Epithelial cell of esophagus (primary cell): Measurements from ENCODE around the gene CCL5.
A peak's percentile ranks its signal among the peaks of the same experiment; 100 is the strongest.

Experiments
- DNase-seq: peaks from one replicate; pipeline ENCODE4 v3.0.0; 2010; ENCODE audit warnings: low read depth
- H3K4me3 ChIP-seq: 2 replicates; pipeline ENCODE4 v1.5.1; 2011; ENCODE audit warnings: mild to moderate bottlenecking, low read length, control low read depth
- CTCF ChIP-seq: IDR thresholded peaks from 2 replicates; pipeline ENCODE4 v1.5.1; 2011; ENCODE audit warnings: low read depth, mild to moderate bottlenecking, low read length, control low read depth, inconsistent platforms; ENCODE audit not compliant: insufficient read depth; ENCODE audit errors: missing control alignments

Gene CCL5

GRCh38 chr17:35915153-35915964, 35.2 kb upstream of the CCL5 start:
- no peak for TF ChIP-seq CTCF
- DNase-seq = peak; percentile 45
- no peak overlapping the region for H3K4me3 ChIP-seq

GRCh38 chr17:35914354-35914753, 34.2 kb upstream of the CCL5 start:
- H3K4me3 ChIP-seq = no peak overlapping the region
- DNase-seq = no peak
- TF ChIP-seq CTCF = no peak

- no peak for DNase-seq
- TF ChIP-seq CTCF = no peak
- no peak overlapping the region for H3K4me3 ChIP-seq
These were observed 33.4 kb upstream of the CCL5 start for GRCh38 chr17:35913609-35914008.

GRCh38 chr17:35912942-35913341, 32.8 kb upstream of the CCL5 start:
- no peak for DNase-seq
- no peak overlapping the region for H3K4me3 ChIP-seq
- TF ChIP-seq CTCF = no peak

GRCh38 chr17:35912339-35912912, 32.3 kb upstream of the CCL5 start:
- TF ChIP-seq CTCF = no peak
- no peak for DNase-seq
- H3K4me3 ChIP-seq = no peak overlapping the region

- H3K4me3 ChIP-seq = no peak overlapping the region
- no peak for DNase-seq
- TF ChIP-seq CTCF = no peak
These were observed 29.2 kb upstream of the CCL5 start for GRCh38 chr17:35909408-35909807.
